Spleen (tissue), 7 donors: ENCODE data around the gene PTPRU.

Experiments
- POLR2A ChIP-seq, 3 donors: fragments of 450-650 bp; IDR thresholded peaks; one replicate each; pipeline ENCODE4 v1.5.1; 2017; ENCODE audit warnings: antibody characterized with exemption in 3 of 3, mild to moderate bottlenecking in 1 of 3
- TF ChIP-seq, protein P1 (sequence below), 11 experiments: fragments of 200-600 bp in 7 of 11; fragments of 450-650 bp in 4 of 11; sonication (generic) in 4 of 11; IDR thresholded peaks in 8 of 11; conservative IDR thresholded peaks in 3 of 11; 1 replicate in 7 of 11; 2 replicates in 4 of 11; pipeline versions ENCODE4 v1.4.0 to v1.8.0; 2016 to 2021; ENCODE audit warnings: antibody characterized with exemption in 11 of 11, inconsistent platforms in 4 of 11, mild to moderate bottlenecking in 1 of 11
- donor health status: DM: no; HTN: no; CAD: no; lungs with moderate emphysema.
- donor health status: DM: no; HTN: no; CAD: no.
- donor health status: DM: no; HTN: no; CAD: no.

DNA sequence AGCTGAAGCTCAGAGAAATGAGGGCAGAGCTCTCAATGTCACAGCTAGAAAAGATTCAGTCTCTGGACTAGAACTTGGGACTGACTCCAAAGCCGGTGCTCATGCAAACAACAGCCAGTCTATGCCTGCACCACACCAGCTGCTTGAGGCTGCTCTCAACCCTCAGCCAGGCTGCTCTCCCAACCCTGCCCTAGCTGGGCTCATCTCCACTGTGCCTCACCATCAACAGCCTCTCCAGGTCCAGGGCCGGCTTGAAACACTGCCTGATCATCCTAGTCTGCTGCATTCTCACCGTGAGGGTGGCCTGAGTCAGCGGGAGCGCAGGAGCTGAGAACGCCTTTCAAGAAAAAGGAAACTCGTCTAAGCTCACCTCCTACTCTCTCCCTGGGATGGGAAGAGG lies 94.5 kb downstream of the PTPRU start:
- no peak for TF ChIP-seq POLR2A (IDR thresholded peaks at IDR 0.05)
- TF ChIP-seq, protein P1, sequence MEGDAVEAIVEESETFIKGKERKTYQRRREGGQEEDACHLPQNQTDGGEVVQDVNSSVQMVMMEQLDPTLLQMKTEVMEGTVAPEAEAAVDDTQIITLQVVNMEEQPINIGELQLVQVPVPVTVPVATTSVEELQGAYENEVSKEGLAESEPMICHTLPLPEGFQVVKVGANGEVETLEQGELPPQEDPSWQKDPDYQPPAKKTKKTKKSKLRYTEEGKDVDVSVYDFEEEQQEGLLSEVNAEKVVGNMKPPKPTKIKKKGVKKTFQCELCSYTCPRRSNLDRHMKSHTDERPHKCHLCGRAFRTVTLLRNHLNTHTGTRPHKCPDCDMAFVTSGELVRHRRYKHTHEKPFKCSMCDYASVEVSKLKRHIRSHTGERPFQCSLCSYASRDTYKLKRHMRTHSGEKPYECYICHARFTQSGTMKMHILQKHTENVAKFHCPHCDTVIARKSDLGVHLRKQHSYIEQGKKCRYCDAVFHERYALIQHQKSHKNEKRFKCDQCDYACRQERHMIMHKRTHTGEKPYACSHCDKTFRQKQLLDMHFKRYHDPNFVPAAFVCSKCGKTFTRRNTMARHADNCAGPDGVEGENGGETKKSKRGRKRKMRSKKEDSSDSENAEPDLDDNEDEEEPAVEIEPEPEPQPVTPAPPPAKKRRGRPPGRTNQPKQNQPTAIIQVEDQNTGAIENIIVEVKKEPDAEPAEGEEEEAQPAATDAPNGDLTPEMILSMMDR (IDR thresholded peaks at IDR 0.05 in 8 of 11, conservative IDR thresholded peaks at IDR 0.05 in 3 of 11) = no peak
